Tibial artery (tissue), 4 donors: ENCODE measurements around the gene SYT1.

Experiments
- DNase-seq, 2 donors: peaks; one replicate each; pipeline ENCODE4 v3.0.0-alpha.2; 2019
- H3K27ac ChIP-seq, 2 donors: fragments of 200-600 bp; sonication (generic) in 1 of 2; 1 replicate in 1 of 2; 2 replicates in 1 of 2; pipeline ENCODE4 v1.5.1; 2018 to 2019; ENCODE audit warnings: mild to moderate bottlenecking in 1 of 2
- H3K27me3 ChIP-seq, 2 donors: fragments of 200-600 bp; sonication (generic) in 1 of 2; one replicate each; pipeline versions ENCODE4 v1.5.1 to v1.6.0; 2016 to 2019
- H3K36me3 ChIP-seq, 3 donors: fragments of 200-600 bp; sonication (generic) in 2 of 3; one replicate each; pipeline ENCODE4 v1.5.1; 2016 to 2019; ENCODE audit warnings: mild to moderate bottlenecking in 2 of 3
- H3K4me1 ChIP-seq, 4 donors: fragments of 200-600 bp; sonication (generic) in 2 of 4; 1 replicate in 3 of 4; 2 replicates in 1 of 4; pipeline ENCODE4 v1.5.1; 2016 to 2019
- H3K4me3 ChIP-seq, 2 donors: fragments of 200-600 bp; sonication (generic) in 1 of 2; 1 replicate in 1 of 2; 2 replicates in 1 of 2; pipeline ENCODE4 v1.5.1; 2018 to 2019; ENCODE audit warnings: mild to moderate bottlenecking in 2 of 2
- H3K9me3 ChIP-seq, 3 donors: fragments of 200-600 bp; sonication (generic) in 1 of 3; one replicate each; pipeline ENCODE4 v1.5.1; 2016 to 2019
- CTCF ChIP-seq, 2 experiments: fragments of 200-600 bp in 1 of 2; fragments of 450-650 bp in 1 of 2; IDR thresholded peaks; one replicate each; pipeline ENCODE4 v1.5.1; 2017 to 2019; ENCODE audit warnings: antibody characterized with exemption in 2 of 2, mild to moderate bottlenecking in 1 of 2, moderate library complexity in 1 of 2
- intact Hi-C: fragments of 100-400 bp; cut with DNase I; formaldehyde crosslinking; loops from one replicate; pipeline ENCODE4 v1.15.0; 2023; ENCODE audit warnings: low total_unique reads

Gene SYT1

GRCh38 chr12:79125358-79125757, 260.8 kb downstream of the SYT1 start:
- Histone ChIP-seq H3K9me3 (no peaks in the 10 kb centered on the region), H3K4me3 (no peak overlapping the region), H3K36me3 (no peaks in the 10 kb centered on the region), H3K4me1 (no peaks in the 10 kb centered on the region), H3K27me3 (no peaks in the 10 kb centered on the region), H3K27ac (no peak overlapping the region)
- no peak for TF ChIP-seq CTCF (IDR thresholded peaks at IDR 0.05)
- DNase-seq, result no peak
- intact Hi-C loops, result no loop called here

GRCh38 chr12:79127271-79127751, 262.7 kb downstream of the SYT1 start:
- Histone ChIP-seq H3K36me3 (no peaks in the 10 kb centered on the region), H3K4me1 (no peaks in the 10 kb centered on the region), H3K9me3 (no peaks in the 10 kb centered on the region), H3K4me3 (no peak overlapping the region), H3K27me3 (no peaks in the 10 kb centered on the region), H3K27ac (no peak overlapping the region)
- intact Hi-C loops, result no loop called here
- no peak for DNase-seq
- TF ChIP-seq CTCF (IDR thresholded peaks at IDR 0.05), result no peak

- Histone ChIP-seq H3K4me1 (no peaks in the 10 kb centered on the region), H3K36me3 (no peaks in the 10 kb centered on the region), H3K27ac (no peak overlapping the region), H3K9me3 (no peaks in the 10 kb centered on the region), H3K4me3 (no peak overlapping the region), H3K27me3 (no peaks in the 10 kb centered on the region)
- TF ChIP-seq CTCF (IDR thresholded peaks at IDR 0.05), result no peak
- no peak for DNase-seq
- intact Hi-C loops, result no loop called here
These were observed 264.4 kb downstream of the SYT1 start for GRCh38 chr12:79128956-79129355.

GRCh38 chr12:79138872-79139271, 274.3 kb downstream of the SYT1 start:
- Histone ChIP-seq H3K4me3 (no peak overlapping the region), H3K4me1 (no peaks in the 10 kb centered on the region), H3K27me3 (no peaks in the 10 kb centered on the region), H3K27ac (no peak overlapping the region), H3K9me3 (no peaks in the 10 kb centered on the region), H3K36me3 (no peaks in the 10 kb centered on the region)
- DNase-seq, result no peak
- no peak for TF ChIP-seq CTCF (IDR thresholded peaks at IDR 0.05)
- intact Hi-C loops, result no loop called here

GRCh38 chr12:79140711-79141110, 276.1 kb downstream of the SYT1 start:
- no peak for TF ChIP-seq CTCF (IDR thresholded peaks at IDR 0.05)
- H3K36me3 ChIP-seq, result no peaks in the 10 kb centered on the region
- no peaks in the 10 kb centered on the region for H3K9me3 ChIP-seq
- intact Hi-C loops, result no loop called here
- no peak overlapping the region for H3K4me3 ChIP-seq
- no peak for DNase-seq
- no peak overlapping the region for H3K27ac ChIP-seq
- no peaks in the 10 kb centered on the region for H3K27me3 ChIP-seq
- no peaks in the 10 kb centered on the region for H3K4me1 ChIP-seq

- no peaks in the 10 kb centered on the region for H3K36me3 ChIP-seq
- DNase-seq, result no peak
- TF ChIP-seq CTCF (IDR thresholded peaks at IDR 0.05), result no peak
- intact Hi-C loops, result no loop called here
- H3K4me1 ChIP-seq, result no peaks in the 10 kb centered on the region
- no peaks in the 10 kb centered on the region for H3K27me3 ChIP-seq
- H3K4me3 ChIP-seq, result no peak overlapping the region
- no peaks in the 10 kb centered on the region for H3K9me3 ChIP-seq
- H3K27ac ChIP-seq, result no peak overlapping the region
These were observed 277.2 kb downstream of the SYT1 start for GRCh38 chr12:79141776-79142175.
